Liver (tissue), 3 donors: ENCODE measurements around the gene SUGCT.

ENCODE experiments used
- CTCF ChIP-seq: fragments of 150-350 bp; IDR thresholded peaks from 2 replicates; pipeline ENCODE4 v1.5.1; 2017; ENCODE audit warnings: improper control_type of control experiment, low read depth, low read length; ENCODE audit not compliant: missing input control
- EGR1 ChIP-seq, 2 donors: IDR thresholded peaks; 2 replicates each; pipeline ENCODE4 v1.6.1; 2016 to 2018; ENCODE audit warnings: antibody characterized with exemption in 2 of 2, low read depth in 2 of 2
- FOXA1 ChIP-seq: IDR thresholded peaks from 2 replicates; pipeline ENCODE4 v1.6.1; 2016; ENCODE audit warnings: antibody characterized with exemption
- GABPA ChIP-seq, 2 donors: IDR thresholded peaks in 1 of 2; conservative IDR thresholded peaks in 1 of 2; 2 replicates each; pipeline ENCODE4 v1.6.1; 2016; ENCODE audit warnings: antibody characterized with exemption in 2 of 2, mild to moderate bottlenecking in 1 of 2, moderate library complexity in 1 of 2
- HNF4A ChIP-seq, 2 donors: conservative IDR thresholded peaks; 2 replicates each; pipeline ENCODE4 v1.6.1; 2016; ENCODE audit warnings: antibody characterized with exemption in 2 of 2, mild to moderate bottlenecking in 2 of 2
- JUND ChIP-seq, 2 donors: IDR thresholded peaks; 2 replicates each; pipeline ENCODE4 v1.6.1; 2016; ENCODE audit warnings: antibody characterized with exemption in 2 of 2
- RAD21 ChIP-seq, 2 donors: IDR thresholded peaks; 2 replicates each; pipeline ENCODE4 v1.6.1; 2016; ENCODE audit warnings: antibody characterized with exemption in 2 of 2, mild to moderate bottlenecking in 2 of 2
- REST ChIP-seq: IDR thresholded peaks from 2 replicates; pipeline ENCODE4 v1.6.1; 2016; ENCODE audit warnings: antibody characterized with exemption, mild to moderate bottlenecking
- RXRA ChIP-seq, 2 donors: IDR thresholded peaks; 2 replicates each; pipeline ENCODE4 v1.6.1; 2017 to 2018; ENCODE audit warnings: antibody characterized with exemption in 2 of 2, mild to moderate bottlenecking in 1 of 2
- SP1 ChIP-seq: IDR thresholded peaks from 2 replicates; pipeline ENCODE4 v1.6.1; 2018; ENCODE audit warnings: antibody characterized with exemption, mild to moderate bottlenecking
- TAF1 ChIP-seq: conservative IDR thresholded peaks from 2 replicates; pipeline ENCODE4 v1.6.1; 2016; ENCODE audit warnings: antibody characterized with exemption, mild to moderate bottlenecking
- YY1 ChIP-seq: IDR thresholded peaks from 2 replicates; pipeline ENCODE4 v1.6.1; 2016; ENCODE audit warnings: antibody characterized with exemption, mild to moderate bottlenecking
- TF ChIP-seq, protein P1 (sequence below): IDR thresholded peaks from 2 replicates; pipeline ENCODE4 v1.6.1; 2016; ENCODE audit warnings: antibody characterized with exemption
- donor health status: healthy.
- donor health status: healthy.

- TF ChIP-seq EGR1 (IDR thresholded peaks at IDR 0.05; ENCODE audit: low read depth in 2 of 2) (no peak), JUND (IDR thresholded peaks at IDR 0.05) (no peak), CTCF (no peak), HNF4A (conservative IDR thresholded peaks at IDR 0.05) (no peak), TAF1 (no peak), RAD21 (IDR thresholded peaks at IDR 0.05) (no peak), REST (no peak), YY1 (no peak), FOXA1 (no peak), GABPA (IDR thresholded peaks at IDR 0.05 in 1 of 2, conservative IDR thresholded peaks at IDR 0.05 in 1 of 2) (no peak), RXRA (IDR thresholded peaks at IDR 0.05) (no peak), SP1 (no peak)
- TF ChIP-seq, protein P1, sequence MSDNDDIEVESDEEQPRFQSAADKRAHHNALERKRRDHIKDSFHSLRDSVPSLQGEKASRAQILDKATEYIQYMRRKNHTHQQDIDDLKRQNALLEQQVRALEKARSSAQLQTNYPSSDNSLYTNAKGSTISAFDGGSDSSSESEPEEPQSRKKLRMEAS: no peak
These were observed 539.5 kb downstream of the SUGCT start for GRCh38 chr7:40674316-40674715.
